Measurements from ENCODE around the gene CFAP251. TPM values are rescaled to one million over a fixed set of nuclear protein-coding genes. Genes with fewer than 3 reads are reported as not detected.
A peak's percentile ranks its signal among the peaks of the same experiment; 100 is the strongest.

CFAP251 gene
- total RNA-seq, 1 experiment from 2014 or later, result 0.81 TPM

- H2BK120ac ChIP-seq (ENCODE audit: low read depth, low read length, poor library complexity, severe bottlenecking), result no peak overlapping the region
- WGBS (ENCODE audit: extremely low coverage, insufficient read length, low lambda C conversion rate), result no CpG with 5 or more reads among the region's 4 CpGs
- peak overlapping the region in 1 of 3 experiments; percentile 71; a peak in 1 of 7 replicates for H3K27ac Mint-ChIP-seq
- no peaks in the 10 kb centered on the region for H3K27me3 ChIP-seq (ENCODE audit: insufficient read depth, low read length)
- H3K79me2 ChIP-seq (ENCODE audit: insufficient read depth, low read length), result no peaks in the 10 kb centered on the region
- H3K36me3 Mint-ChIP-seq (ENCODE audit: insufficient read depth in 1 of 3, low read depth in 3 of 3), result peaks cover 4 to 8% (median 8%) of the 10 kb centered on the region in 3 experiments; a peak in 6 of 7 replicates
- no peak overlapping the region for H3K4ac ChIP-seq (ENCODE audit: low read depth, low read length)
- H4K91ac ChIP-seq (ENCODE audit: insufficient read length, low read depth, low read length), result no peak overlapping the region
- H3K23ac ChIP-seq (ENCODE audit: insufficient read length, low read depth, low read length), result no peak overlapping the region
- H3K79me1 ChIP-seq (ENCODE audit: insufficient read depth, low read depth, low read length, poor library complexity, severe bottlenecking), result no peaks in the 10 kb centered on the region
- peaks cover 3 to 7% of the 10 kb centered on the region in 2 experiments; a peak in 3 of 5 replicates for H3K9me3 Mint-ChIP-seq
- H3T11ph ChIP-seq (ENCODE audit: low read length), result no peak overlapping the region
- H2BK12ac ChIP-seq (ENCODE audit: insufficient read length, low read depth, low read length), result no peak overlapping the region
- no peak overlapping the region for H4K5ac ChIP-seq (ENCODE audit: insufficient read length, low read depth, low read length)
- no peak overlapping the region for H3K18ac ChIP-seq (ENCODE audit: insufficient read length, low read depth, low read length)
- peaks cover 8% of the 10 kb centered on the region in 2 experiments for H3K4me1 Mint-ChIP-seq
- no peak overlapping the region for H2BK5ac ChIP-seq (ENCODE audit: insufficient read length, low read length)
- H3K27me3 Mint-ChIP-seq (ENCODE audit: low read depth), result no peaks in the 10 kb centered on the region
- no peaks in the 10 kb centered on the region for H3K9me3 ChIP-seq (ENCODE audit: control insufficient read depth, low read depth, low read length)
- no peak overlapping the region for H3K4me2 ChIP-seq (ENCODE audit: insufficient read depth, insufficient read length, low read length)
- H3K4me1 ChIP-seq (ENCODE audit: insufficient read depth, low read length), result 0 out of 2 replicates have a peak, but pooled peaks cover 4% of the 10 kb centered on the region
- H2BK15ac ChIP-seq (ENCODE audit: low read depth, low read length), result no peak overlapping the region
- no peak overlapping the region for H3K14ac ChIP-seq (ENCODE audit: insufficient read depth, low read length)
- H4K20me1 ChIP-seq (ENCODE audit: control insufficient read depth, insufficient read depth, insufficient read length), result no peaks in the 10 kb centered on the region
- H2AK5ac ChIP-seq (ENCODE audit: insufficient read length, low read length), result no peak overlapping the region
- no peak for DNase-seq
- no peak overlapping the region for H3K27ac ChIP-seq (ENCODE audit: insufficient read length, low read depth, low read length)
- H4K8ac ChIP-seq (replicated peaks; ENCODE audit: insufficient read length, low read depth, low read length), result no peak overlapping the region
- no peak overlapping the region for H2AFZ ChIP-seq (ENCODE audit: low read length)
- H2BK20ac ChIP-seq (ENCODE audit: low read depth, low read length, poor library complexity, severe bottlenecking), result no peak overlapping the region
- H3K56ac ChIP-seq (ENCODE audit: insufficient read length, low read depth, low read length), result no peak overlapping the region
- no peak for TF ChIP-seq CTCF (conservative IDR thresholded peaks at IDR 0.05)
- H3K4me3 Mint-ChIP-seq, result no peak overlapping the region
- no peaks in the 10 kb centered on the region for H3K23me2 ChIP-seq (ENCODE audit: insufficient read length, low read depth, low read length, poor library complexity, severe bottlenecking)
- no peak overlapping the region for H3K9ac ChIP-seq (ENCODE audit: extremely low read depth, insufficient read length, low read length)
Measured at GRCh38 chr12:121939992-121940766, 21.8 kb downstream of the CFAP251 start.

Measured in H9 (cell line).